ENCODE data around the gene CDADC1. TPM values are rescaled to one million over a fixed set of nuclear protein-coding genes. Genes with fewer than 3 reads are reported as not detected.

Gene CDADC1
- total and polyA plus RNA-seq, 2 experiments from 2014 or later = 1.3 to 9.3 TPM

- TF ChIP-seq JUNB (IDR thresholded peaks at IDR 0.05; ENCODE audit: unreplicated experiment) = no peak
- TF ChIP-seq EZH2phosphoT487 (IDR thresholded peaks at IDR 0.05; ENCODE audit: unreplicated experiment) = no peak
- TF ChIP-seq REST (IDR thresholded peaks at IDR 0.05; ENCODE audit: unreplicated experiment) = no peak
- no peak for TF ChIP-seq STAT1 (IDR thresholded peaks at IDR 0.05; ENCODE audit: unreplicated experiment)
These were observed 31.4 kb upstream of the CDADC1 start (continued) for GRCh38 chr13:49216334-49216733.

- H3K4me2 ChIP-seq = peak overlapping the region; percentile 88
- peaks cover 21% of the 10 kb centered on the region for H3K4me1 ChIP-seq (ENCODE audit: insufficient read depth)
- peak overlapping the region; percentile 57 for H3K4me3 ChIP-seq
- H3F3A ChIP-seq (replicated peaks; ENCODE audit: low read depth) = peaks cover 7% of the 10 kb centered on the region
- no peak for ATAC-seq
- H4K20me1 ChIP-seq (replicated peaks; ENCODE audit: insufficient read depth) = no peaks in the 10 kb centered on the region
- peaks cover 9% of the 10 kb centered on the region; the same call in 2 of the 3 replicates for H3K9me3 Mint-ChIP-seq
- H3K27ac ChIP-seq (ENCODE audit: low read depth) = no peak overlapping the region
- peak overlapping the region; percentile 75 for H3K4me3 Mint-ChIP-seq
- H3K9me2 ChIP-seq (ENCODE audit: insufficient read depth) = no peaks in the 10 kb centered on the region
- no peaks in the 10 kb centered on the region for H3K79me2 ChIP-seq (replicated peaks; ENCODE audit: insufficient read depth)
- no peaks in the 10 kb centered on the region; the same call in 2 of the 3 replicates for H3K36me3 Mint-ChIP-seq (ENCODE audit: low read depth)
- peaks cover 41% of the 10 kb centered on the region for H3K4me1 Mint-ChIP-seq
- H3K27ac Mint-ChIP-seq = no peak overlapping the region
- peak; percentile 20 for DNase-seq (ENCODE audit: low spot score)
- H3K27me3 Mint-ChIP-seq (ENCODE audit: insufficient read depth, low read depth, poor library complexity) = peaks cover 73% of the 10 kb centered on the region
- peak overlapping the region; percentile 98 for H2AFZ ChIP-seq
- H3K36me3 ChIP-seq (ENCODE audit: insufficient read depth) = no peaks in the 10 kb centered on the region
- TF ChIP-seq JUNB (IDR thresholded peaks at IDR 0.05; ENCODE audit: unreplicated experiment) = no peak
- TF ChIP-seq ZNF331 (CRISPR knock-in tag; IDR thresholded peaks at IDR 0.05; ENCODE audit: low read depth) = no peak
- no peak for TF ChIP-seq EZH2 (IDR thresholded peaks at IDR 0.05; ENCODE audit: low read depth, unreplicated experiment)
- no peak for TF ChIP-seq EZH2phosphoT487 (IDR thresholded peaks at IDR 0.05; ENCODE audit: unreplicated experiment)
- TF ChIP-seq CTCF (conservative IDR thresholded peaks at IDR 0.05; ENCODE audit: low read depth in 2 of 2) = no peak
- no peak for TF ChIP-seq NANOG (IDR thresholded peaks at IDR 0.05; ENCODE audit: borderline replicate concordance)
- no peak for TF ChIP-seq ZNF114 (CRISPR knock-in tag; IDR thresholded peaks at IDR 0.05)
- no peak for TF ChIP-seq CREB1 (CRISPR knock-in tag; IDR thresholded peaks at IDR 0.05; ENCODE audit: low read depth)
- no peak for TF ChIP-seq ETS1 (IDR thresholded peaks at IDR 0.05)
- no peak for TF ChIP-seq ZNF462 (CRISPR knock-in tag; IDR thresholded peaks at IDR 0.05)
- TF ChIP-seq STAT1 (IDR thresholded peaks at IDR 0.05; ENCODE audit: unreplicated experiment) = no peak
- H3K27me3 ChIP-seq (ENCODE audit: insufficient read depth) = peaks cover 72% of the 10 kb centered on the region
These were observed 29.7 kb upstream of the CDADC1 start for GRCh38 chr13:49217962-49218492.
